GM18858 (cell line): ENCODE data around the gene KMT5C.

Experiments
- ATAC-seq: cut with Tn5 transposase; IDR thresholded peaks from one replicate; pipeline ENCODE4 v1.9.1; 2021; ENCODE audit not compliant: unreplicated experiment

KMT5C gene

GRCh38 chr19:55346725-55347441 lies 7.2 kb downstream of the KMT5C start:
- no peak for ATAC-seq

GRCh38 chr19:55347442-55348009 lies 7.8 kb downstream of the KMT5C start:
- ATAC-seq = no peak

- no peak for ATAC-seq
Observed at GRCh38 chr19:55348317-55349034, 8.8 kb downstream of the KMT5C start.

- ATAC-seq = no peak
Observed at GRCh38 chr19:55350620-55351315, 11.1 kb downstream of the KMT5C start.

- ATAC-seq = no peak
Observed at GRCh38 chr19:55352040-55352439, 12.4 kb downstream of the KMT5C start.

GRCh38 chr19:55352549-55353145 lies 13.0 kb downstream of the KMT5C start:
- ATAC-seq = no peak

- ATAC-seq = no peak
Observed at GRCh38 chr19:55353356-55353802, 13.7 kb downstream of the KMT5C start.

GRCh38 chr19:55353803-55354697 lies 14.4 kb downstream of the KMT5C start:
- no peak for ATAC-seq

GRCh38 chr19:55354698-55355212 lies 15.1 kb downstream of the KMT5C start, which contains the start of gene COX6B2:
COX6B2 (minus strand) TSS chr19:55354719; CDS start chr19:55354521, 198 bp downstream.
- ATAC-seq = no peak

- no peak for ATAC-seq
Observed at GRCh38 chr19:55355213-55355821, 15.6 kb downstream of the KMT5C start.

- no peak for ATAC-seq
Observed at GRCh38 chr19:55358493-55358892, 18.8 kb downstream of the KMT5C start.

- ATAC-seq = no peak
Observed at GRCh38 chr19:55358943-55359908, 19.6 kb downstream of the KMT5C start.

- no peak for ATAC-seq
Observed at GRCh38 chr19:55360902-55361301, 21.2 kb downstream of the KMT5C start.

- ATAC-seq = no peak
Observed at GRCh38 chr19:55362174-55362989, 22.7 kb downstream of the KMT5C start.

- ATAC-seq = no peak
Observed at GRCh38 chr19:55362990-55363716, 23.5 kb downstream of the KMT5C start, which contains the start of gene GARIN5B. GARIN5B (minus strand) TSS chr19:55363260; CDS start chr19:55363066, 194 bp downstream.

GRCh38 chr19:55365245-55365644 lies 25.6 kb downstream of the KMT5C start:
- no peak for ATAC-seq

GRCh38 chr19:55365964-55366363 lies 26.3 kb downstream of the KMT5C start:
- no peak for ATAC-seq
